ENCODE results near the gene RXRA.

GRCh38 chr9:134432471-134432870, 106.2 kb downstream of the RXRA start:
- TF ChIP-seq CTCF (CRISPR knock-in tag; IDR thresholded peaks at IDR 0.05) (no peak), DRAP1 (CRISPR knock-in tag; IDR thresholded peaks at IDR 0.05) (no peak), ZNF670 (CRISPR knock-in tag; IDR thresholded peaks at IDR 0.05; ENCODE audit: borderline replicate concordance) (no peak), POLR2AphosphoS2 (IDR thresholded peaks at IDR 0.05; ENCODE audit: low read depth, low read length) (no peak), HMGXB3 (CRISPR knock-in tag; IDR thresholded peaks at IDR 0.05; ENCODE audit: borderline replicate concordance) (no peak), NFRKB (IDR thresholded peaks at IDR 0.05) (no peak)
